IMR-90 (cell line): ENCODE data around the gene EXOC3L2. TPM values are rescaled to one million over a fixed set of nuclear protein-coding genes. Genes with fewer than 3 reads are reported as not detected.

Source experiments
- ATAC-seq: fragments of 200-7000 bp; cut with Tn5 transposase; 2 replicates; pipeline ENCODE4 v1.9.1; 2020; ENCODE audit warnings: low read depth, mild to moderate bottlenecking, moderate library complexity
- BruUV-seq: library from RNA; stranded (reverse); fragments of 400-500 nt; replicated peaks from 2 replicates; lab custom pipeline; 2021; lab: Mats Ljungman, UMichigan
- CTCF ChIA-PET: fragments of 300-600 bp; formaldehyde crosslinking; extraction: SDS; loops from one replicate; lab custom pipeline; 2021; ENCODE audit warnings: antibody characterized with exemption; lab: Yijun Ruan, JAX
- POLR2A ChIA-PET: fragments of 300-600 bp; sonication (Branson Sonifier 250); formaldehyde crosslinking; loops from one replicate; lab custom pipeline; 2022; ENCODE audit warnings: antibody characterized with exemption; ENCODE audit not compliant: unreplicated experiment; lab: Charles Lee
- DNase-seq: peaks from one replicate; pipeline ENCODE4 v3.0.0; 2013
- H2AFZ ChIP-seq: replicated peaks from 2 replicates; pipeline ENCODE3; 2013; ENCODE audit warnings: low read length, mild to moderate bottlenecking; ENCODE audit not compliant: poor library complexity
- H2AK5ac ChIP-seq: 2 replicates; pipeline ENCODE4 v1.6.1; 2013; ENCODE audit warnings: low read depth, low read length, inconsistent platforms
- H2AK9ac ChIP-seq: replicated peaks from 2 replicates; pipeline ENCODE3; 2013; ENCODE audit warnings: mild to moderate bottlenecking, low read depth, low read length, moderate library complexity; ENCODE audit not compliant: poor library complexity
- H2BK120ac ChIP-seq: 2 replicates; pipeline ENCODE4 v1.6.1; 2013; ENCODE audit warnings: low read depth, low read length, inconsistent platforms
- H2BK15ac ChIP-seq: 3 replicates; pipeline ENCODE4 v1.6.1; 2013; ENCODE audit warnings: low read depth, low read length, inconsistent platforms
- H2BK20ac ChIP-seq: 2 replicates; pipeline ENCODE4 v1.6.1; 2013; ENCODE audit warnings: low read depth, mild to moderate bottlenecking, inconsistent platforms, low read length, moderate library complexity
- H2BK5ac ChIP-seq: 2 replicates; pipeline ENCODE4 v1.6.1; 2013; ENCODE audit warnings: mild to moderate bottlenecking, low read depth, low read length, inconsistent platforms; ENCODE audit not compliant: poor library complexity, severe bottlenecking
- H3K14ac ChIP-seq: replicated peaks from 2 replicates; pipeline ENCODE4 v1.6.1; 2013; ENCODE audit warnings: low read depth, low read length, inconsistent platforms
- H3K18ac ChIP-seq: 2 replicates; pipeline ENCODE4 v1.6.1; 2013; ENCODE audit warnings: low read depth, low read length, control low read depth
- H3K23ac ChIP-seq: 2 replicates; pipeline ENCODE4 v1.6.1; 2013; ENCODE audit warnings: low read depth, low read length, inconsistent platforms
- H3K27ac ChIP-seq: 2 replicates; pipeline ENCODE4 v1.5.1; 2013; ENCODE audit warnings: mild to moderate bottlenecking, control low read depth, low read length; ENCODE audit not compliant: insufficient read depth
- H3K27me3 ChIP-seq: 2 replicates; pipeline ENCODE4 v1.6.1; 2013; ENCODE audit warnings: low read length; ENCODE audit not compliant: control insufficient read depth, insufficient read depth
- H3K36me3 ChIP-seq: 2 replicates; pipeline ENCODE4 v1.6.1; 2013; ENCODE audit warnings: low read length, mixed read lengths; ENCODE audit not compliant: control insufficient read depth, insufficient read depth
- H3K4ac ChIP-seq: 2 replicates; pipeline ENCODE4 v1.6.1; 2013; ENCODE audit warnings: low read depth, low read length, inconsistent platforms
- H3K4me1 ChIP-seq: 2 replicates; pipeline ENCODE4 v1.6.1; 2013; ENCODE audit warnings: low read length, mixed read lengths; ENCODE audit not compliant: control insufficient read depth, insufficient read depth
- H3K4me2 ChIP-seq: 2 replicates; pipeline ENCODE4 v1.6.1; 2013; ENCODE audit warnings: low read depth, mild to moderate bottlenecking, control low read depth, low read length, moderate library complexity
- H3K4me3 ChIP-seq: 2 replicates; pipeline ENCODE4 v1.5.1; 2013; ENCODE audit warnings: low read depth, mild to moderate bottlenecking, control low read depth, low read length, moderate library complexity; ENCODE audit not compliant: insufficient read depth
- H3K56ac ChIP-seq: 2 replicates; pipeline ENCODE4 v1.6.1; 2013; ENCODE audit warnings: low read length, inconsistent platforms; ENCODE audit not compliant: insufficient read depth; ENCODE audit errors: extremely low read depth
- H3K79me1 ChIP-seq, 2 experiments: 2 replicates each; pipeline ENCODE4 v1.6.1; 2013; ENCODE audit warnings: low read length in 2 of 2, inconsistent platforms in 1 of 2, low read depth in 1 of 2
- H3K9ac ChIP-seq: 2 replicates; pipeline ENCODE4 v1.6.1; 2013; ENCODE audit warnings: low read depth, low read length, control low read depth
- H3K9me1 ChIP-seq: 2 replicates; pipeline ENCODE4 v1.6.1; 2013; ENCODE audit warnings: low read length, inconsistent platforms; ENCODE audit not compliant: insufficient read depth
- H3K9me3 ChIP-seq: 2 replicates; pipeline ENCODE4 v1.6.1; 2013; ENCODE audit warnings: low read length; ENCODE audit not compliant: control insufficient read depth, insufficient read depth
- H4K20me1 ChIP-seq: 2 replicates; pipeline ENCODE4 v1.6.1; 2013; ENCODE audit warnings: low read length, inconsistent platforms; ENCODE audit not compliant: insufficient read depth
- H4K5ac ChIP-seq: 2 replicates; pipeline ENCODE4 v1.6.1; 2013; ENCODE audit warnings: mild to moderate bottlenecking, low read depth, low read length, control low read depth
- H4K8ac ChIP-seq, 2 experiments: 2 replicates each; pipeline ENCODE4 v1.6.1; 2013; ENCODE audit warnings: low read depth in 2 of 2, low read length in 2 of 2, control low read depth in 1 of 2, inconsistent platforms in 1 of 2
- H4K91ac ChIP-seq: 2 replicates; pipeline ENCODE4 v1.6.1; 2013; ENCODE audit warnings: low read depth, low read length, inconsistent platforms; ENCODE audit not compliant: insufficient read depth
- CEBPB ChIP-seq: IDR thresholded peaks from 2 replicates; pipeline ENCODE4 v1.6.1; 2012; ENCODE audit warnings: low read depth, low read length, improper control_type of control experiment
- FOS ChIP-seq: fragments of 150-350 bp; IDR thresholded peaks from 2 replicates; pipeline ENCODE4 v1.6.1; 2016; ENCODE audit warnings: low read depth, low read length
- MAZ ChIP-seq: IDR thresholded peaks from 2 replicates; pipeline ENCODE4 v1.6.1; 2012; ENCODE audit warnings: low read depth, mild to moderate bottlenecking, low read length, improper control_type of control experiment, moderate library complexity, borderline replicate concordance
- POLR2A ChIP-seq: IDR thresholded peaks from 2 replicates; pipeline ENCODE4 v1.6.1; 2012; ENCODE audit warnings: mild to moderate bottlenecking, low read depth, low read length
- RCOR1 ChIP-seq: IDR thresholded peaks from 2 replicates; pipeline ENCODE4 v1.6.1; 2012; ENCODE audit warnings: mild to moderate bottlenecking, low read length, improper control_type of control experiment; ENCODE audit not compliant: insufficient replicate concordance
- WGBS, 2 experiments: methylation state at CpG; one replicate each; pipeline versions ENCODE4 v1.1.5 to v1.1.7; 2013; ENCODE audit warnings: missing lambda C conversion rate in 2 of 2; ENCODE audit not compliant: insufficient read length in 1 of 2; ENCODE audit errors: extremely low coverage in 2 of 2; 5-methylcytosine and 5-hydroxymethylcytosine counted together
- dilution Hi-C: fragments of 300-500 bp; cut with HindIII; formaldehyde crosslinking; loops from one replicate; pipeline ENCODE4 v1.14.3; 2018; ENCODE audit warnings: low sequenced_read_pairs; ENCODE audit not compliant: unreplicated experiment
- in situ Hi-C: fragments of 300-500 bp; cut with MboI; formaldehyde crosslinking; loops from 3 replicates; pipeline ENCODE4 v1.14.3; 2019; ENCODE audit warnings: low sequenced_read_pairs, inconsistent platforms, mixed read lengths
- intact Hi-C: fragments of 100-400 bp; cut with micrococcal nuclease; formaldehyde crosslinking; loops from 2 replicates; pipeline ENCODE4 v1.10.0; 2022
- polyA plus RNA-seq, 3 experiments: library from polyadenylated mRNA; depleted of rRNA; stranded (reverse); fragments of >200 nt; gene quantifications; 2 replicates each; pipeline ENCODE4 v1.2.3, GENCODE V29; 2012; ENCODE audit warnings: low replicate concordance in 1 of 3
- total RNA-seq: library from RNA; depleted of rRNA; stranded (reverse); fragments of >200 nt; gene quantifications from 2 replicates; pipeline ENCODE4 v1.2.3, GENCODE V29; 2012
- TF ChIP-seq, protein P1 (sequence below): fragments of 150-350 bp; IDR thresholded peaks from 2 replicates; pipeline ENCODE4 v1.6.1; 2016; ENCODE audit warnings: low read depth, mild to moderate bottlenecking, low read length, moderate library complexity, borderline replicate concordance

The EXOC3L2 gene
- total and polyA plus RNA-seq, 2 of the 4 experiments (the other 2 are of a cell fraction) = 0.03 TPM; not detected in 1

DNA sequence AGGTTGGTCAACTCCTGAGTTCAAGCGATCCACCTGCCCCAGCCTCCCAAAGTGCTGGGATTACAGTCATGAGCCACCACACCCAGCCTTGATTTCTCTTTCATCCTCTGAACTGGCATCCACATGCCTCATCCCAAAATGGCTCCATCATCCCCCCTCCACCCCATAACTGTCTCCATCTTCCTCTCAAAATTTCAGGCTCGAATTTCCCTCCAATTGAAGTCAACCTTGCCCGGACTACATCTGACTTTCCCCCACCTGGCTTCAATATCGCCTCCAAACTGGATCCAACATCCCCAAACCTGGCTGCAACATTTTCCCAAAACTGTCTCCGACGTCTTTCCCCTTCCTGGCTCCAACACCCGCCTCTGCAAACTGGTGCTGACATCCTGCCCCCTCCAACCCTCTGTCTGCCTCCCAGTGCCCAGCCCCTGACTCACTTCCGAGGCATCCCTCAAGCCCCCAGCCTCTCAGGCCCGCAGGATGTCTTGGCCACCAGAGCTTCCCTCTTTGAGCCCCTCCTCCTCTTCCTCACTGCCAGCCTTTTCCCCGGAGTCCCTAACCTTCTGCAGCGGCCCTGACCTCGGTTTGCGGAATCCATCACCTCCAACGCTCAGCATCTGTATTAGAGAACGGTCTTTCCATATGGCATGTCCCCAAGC is 943 bp downstream of the EXOC3L2 start:
- Histone ChIP-seq H3K9me3 (no peaks in the 10 kb centered on the region), H3K4ac (no peak overlapping the region), H3K4me3 (no peak overlapping the region), H3K14ac (no peak overlapping the region), H3K56ac (no peak overlapping the region), H4K91ac (no peak overlapping the region), H3K18ac (no peak overlapping the region), H2AK5ac (no peak overlapping the region), H3K27ac (no peak overlapping the region), H4K20me1 (no peaks in the 10 kb centered on the region), H2BK20ac (no peak overlapping the region), H4K8ac (no peak overlapping the region), H3K23ac (no peak overlapping the region), H3K4me2 (no peak overlapping the region), H2AK9ac (no peak overlapping the region), H3K4me1 (no peaks in the 10 kb centered on the region), H2BK5ac (no peak overlapping the region), H3K9ac (no peak overlapping the region), H4K5ac (no peak overlapping the region), H3K27me3 (peaks cover 13% of the 10 kb centered on the region; the same call in 1 of the 2 replicates), H2AFZ (no peak overlapping the region), H2BK120ac (no peak overlapping the region), H3K9me1 (no peaks in the 10 kb centered on the region), H2BK15ac (no peak overlapping the region), H3K36me3 (no peaks in the 10 kb centered on the region), H3K79me1 (no peaks in the 10 kb centered on the region)
- in situ Hi-C loops = no loop called here
- intact Hi-C loops = no loop called here
- WGBS, 2 experiments = 67% methylated on average over 13 of the region's 15 CpGs; no CpG with 5 or more reads in 1 of the 2 experiments
- BruUV-seq = no TSS peak
- CTCF ChIA-PET = no interaction called here
- POLR2A ChIA-PET = no interaction called here
- dilution Hi-C loops = no loop called here
- no peak for ATAC-seq
- TF ChIP-seq CEBPB (no peak), MAZ (no peak), RCOR1 (no peak), POLR2A (no peak), FOS (no peak)
- TF ChIP-seq, protein P1, sequence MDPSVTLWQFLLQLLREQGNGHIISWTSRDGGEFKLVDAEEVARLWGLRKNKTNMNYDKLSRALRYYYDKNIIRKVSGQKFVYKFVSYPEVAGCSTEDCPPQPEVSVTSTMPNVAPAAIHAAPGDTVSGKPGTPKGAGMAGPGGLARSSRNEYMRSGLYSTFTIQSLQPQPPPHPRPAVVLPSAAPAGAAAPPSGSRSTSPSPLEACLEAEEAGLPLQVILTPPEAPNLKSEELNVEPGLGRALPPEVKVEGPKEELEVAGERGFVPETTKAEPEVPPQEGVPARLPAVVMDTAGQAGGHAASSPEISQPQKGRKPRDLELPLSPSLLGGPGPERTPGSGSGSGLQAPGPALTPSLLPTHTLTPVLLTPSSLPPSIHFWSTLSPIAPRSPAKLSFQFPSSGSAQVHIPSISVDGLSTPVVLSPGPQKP = no peak
- DNase-seq = no peak
